Effector CD4-positive, alpha-beta T cell (primary cell): ENCODE measurements around the gene TMEM184B.
"Not testable (repeated sequence)": the region's sequence is repeated elsewhere in the genome, so short reads cannot be mapped to it uniquely, and the experiment has no call there.

Experiments
- DNase-seq: peaks from one replicate; pipeline ENCODE4 v3.0.0-alpha.2; 2020

Gene TMEM184B

GRCh38 chr22:38202437-38203089 is 70.2 kb downstream of the TMEM184B start:
- DNase-seq: peak; percentile 50

GRCh38 chr22:38201711-38202436 is 70.9 kb downstream of the TMEM184B start, which contains the start of gene MAFF:
TSS of gene MAFF (plus strand) at chr22:38201994. CDS start at chr22:38213854, 11,860 bp downstream.
- peak; percentile 83 for DNase-seq

- no peak for DNase-seq
These were observed 71.5 kb downstream of the TMEM184B start for GRCh38 chr22:38201371-38201710.

GRCh38 chr22:38199826-38200559 is 72.8 kb downstream of the TMEM184B start:
- DNase-seq: no peak

GRCh38 chr22:38196791-38197419 is 75.9 kb downstream of the TMEM184B start:
- DNase-seq: no peak

- DNase-seq: no peak
These were observed 79.2 kb downstream of the TMEM184B start for GRCh38 chr22:38193580-38193979.

GRCh38 chr22:38192475-38192863 is 80.3 kb downstream of the TMEM184B start:
- no peak for DNase-seq

GRCh38 chr22:38191731-38192474 is 80.9 kb downstream of the TMEM184B start:
- DNase-seq: no peak

- DNase-seq: no peak
These were observed 81.8 kb downstream of the TMEM184B start for GRCh38 chr22:38191055-38191454.

GRCh38 chr22:38190581-38190980 is 82.2 kb downstream of the TMEM184B start:
- no peak for DNase-seq

GRCh38 chr22:38189104-38189503 is 83.7 kb downstream of the TMEM184B start:
- DNase-seq: no peak

GRCh38 chr22:38187413-38188212 is 85.2 kb downstream of the TMEM184B start:
- DNase-seq: no peak

- no peak for DNase-seq
These were observed 86.4 kb downstream of the TMEM184B start for GRCh38 chr22:38186429-38186828.

- DNase-seq: no peak
These were observed 88.0 kb downstream of the TMEM184B start for GRCh38 chr22:38184788-38185187.

- peak; percentile 91 for DNase-seq
These were observed 91.2 kb downstream of the TMEM184B start, which contains the start of gene PLA2G6 for GRCh38 chr22:38181453-38182200. TSS of gene PLA2G6 (minus strand) at chr22:38181830. CDS start at chr22:38169426, 12,404 bp downstream.

GRCh38 chr22:38180841-38181452 is 91.9 kb downstream of the TMEM184B start:
- peak; percentile 28 for DNase-seq

- not testable (repeated sequence) for DNase-seq
These were observed 94.2 kb downstream of the TMEM184B start for GRCh38 chr22:38178605-38178937.

- no peak for DNase-seq
These were observed 94.7 kb downstream of the TMEM184B start for GRCh38 chr22:38177926-38178604.

GRCh38 chr22:38177571-38177925 is 95.3 kb downstream of the TMEM184B start:
- DNase-seq: not testable (repeated sequence)

GRCh38 chr22:38177044-38177443 is 95.8 kb downstream of the TMEM184B start:
- no peak for DNase-seq
